HEK293 (cell line): ENCODE data around the gene FLRT2.

ENCODE experiments used
- FEZF1 ChIP-seq: fragments of 450-650 bp; formaldehyde crosslinking; IDR thresholded peaks from 2 replicates; pipeline ENCODE4 v1.5.1; 2016; ENCODE audit warnings: missing biosample characterization, missing genetic modification characterization
- OSR2 ChIP-seq: fragments of 450-650 bp; formaldehyde crosslinking; IDR thresholded peaks from 2 replicates; pipeline ENCODE4 v1.5.1; 2016; ENCODE audit warnings: missing biosample characterization, missing genetic modification characterization
- ZFP41 ChIP-seq: fragments of 450-650 bp; formaldehyde crosslinking; IDR thresholded peaks from 2 replicates; pipeline ENCODE4 v1.5.1; 2016; ENCODE audit warnings: missing biosample characterization, missing genetic modification characterization, borderline replicate concordance
- ZNF221 ChIP-seq: fragments of 450-650 bp; formaldehyde crosslinking; IDR thresholded peaks from 2 replicates; pipeline ENCODE4 v1.5.1; 2017; ENCODE audit warnings: missing biosample characterization, missing genetic modification characterization, borderline replicate concordance
- ZNF302 ChIP-seq: fragments of 450-650 bp; formaldehyde crosslinking; IDR thresholded peaks from 2 replicates; pipeline ENCODE4 v1.5.1; 2016; ENCODE audit warnings: missing biosample characterization, missing genetic modification characterization, low read depth
- ZNF514 ChIP-seq: fragments of 450-650 bp; formaldehyde crosslinking; IDR thresholded peaks from 2 replicates; pipeline ENCODE4 v1.5.1; 2016; ENCODE audit warnings: missing biosample characterization, missing genetic modification characterization
- TF ChIP-seq, protein P1 (sequence below): fragments of 450-650 bp; formaldehyde crosslinking; IDR thresholded peaks from 2 replicates; pipeline ENCODE4 v1.5.1; 2016; ENCODE audit warnings: missing biosample characterization, missing genetic modification characterization
- TF ChIP-seq, protein P2 (sequence below): fragments of 450-650 bp; formaldehyde crosslinking; IDR thresholded peaks from 2 replicates; pipeline ENCODE4 v1.5.1; 2016; ENCODE audit warnings: missing biosample characterization, missing genetic modification characterization

DNA sequence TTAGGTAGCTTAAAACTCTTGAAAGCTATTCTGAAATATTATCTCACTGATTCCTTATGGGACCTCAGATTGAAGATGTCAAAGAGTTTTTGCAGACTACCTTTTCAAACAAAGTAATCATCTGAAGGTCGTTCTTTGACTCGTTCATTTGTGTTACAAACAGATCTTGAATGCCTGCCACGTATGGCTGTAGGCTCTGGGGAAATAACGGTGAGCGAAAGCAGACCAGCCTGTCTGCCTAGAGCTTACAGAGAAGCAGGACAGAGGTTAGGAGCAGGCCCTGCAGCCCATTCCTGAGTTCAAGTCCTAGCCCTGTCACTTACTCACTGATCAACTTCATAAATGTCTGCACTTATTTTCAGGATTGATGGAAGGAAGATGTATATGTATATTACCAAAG, 83.6 kb downstream of the FLRT2 start:
- TF ChIP-seq ZNF221 (tag by site-specific recombination) (no peak), ZNF514 (tag by site-specific recombination) (no peak), ZNF302 (tag by site-specific recombination) (no peak), ZFP41 (tag by site-specific recombination) (no peak), FEZF1 (tag by site-specific recombination) (no peak), OSR2 (tag by site-specific recombination) (no peak)
- TF ChIP-seq, protein P1, sequence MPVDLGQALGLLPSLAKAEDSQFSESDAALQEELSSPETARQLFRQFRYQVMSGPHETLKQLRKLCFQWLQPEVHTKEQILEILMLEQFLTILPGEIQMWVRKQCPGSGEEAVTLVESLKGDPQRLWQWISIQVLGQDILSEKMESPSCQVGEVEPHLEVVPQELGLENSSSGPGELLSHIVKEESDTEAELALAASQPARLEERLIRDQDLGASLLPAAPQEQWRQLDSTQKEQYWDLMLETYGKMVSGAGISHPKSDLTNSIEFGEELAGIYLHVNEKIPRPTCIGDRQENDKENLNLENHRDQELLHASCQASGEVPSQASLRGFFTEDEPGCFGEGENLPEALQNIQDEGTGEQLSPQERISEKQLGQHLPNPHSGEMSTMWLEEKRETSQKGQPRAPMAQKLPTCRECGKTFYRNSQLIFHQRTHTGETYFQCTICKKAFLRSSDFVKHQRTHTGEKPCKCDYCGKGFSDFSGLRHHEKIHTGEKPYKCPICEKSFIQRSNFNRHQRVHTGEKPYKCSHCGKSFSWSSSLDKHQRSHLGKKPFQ (tag by site-specific recombination): no peak
- TF ChIP-seq, protein P2, sequence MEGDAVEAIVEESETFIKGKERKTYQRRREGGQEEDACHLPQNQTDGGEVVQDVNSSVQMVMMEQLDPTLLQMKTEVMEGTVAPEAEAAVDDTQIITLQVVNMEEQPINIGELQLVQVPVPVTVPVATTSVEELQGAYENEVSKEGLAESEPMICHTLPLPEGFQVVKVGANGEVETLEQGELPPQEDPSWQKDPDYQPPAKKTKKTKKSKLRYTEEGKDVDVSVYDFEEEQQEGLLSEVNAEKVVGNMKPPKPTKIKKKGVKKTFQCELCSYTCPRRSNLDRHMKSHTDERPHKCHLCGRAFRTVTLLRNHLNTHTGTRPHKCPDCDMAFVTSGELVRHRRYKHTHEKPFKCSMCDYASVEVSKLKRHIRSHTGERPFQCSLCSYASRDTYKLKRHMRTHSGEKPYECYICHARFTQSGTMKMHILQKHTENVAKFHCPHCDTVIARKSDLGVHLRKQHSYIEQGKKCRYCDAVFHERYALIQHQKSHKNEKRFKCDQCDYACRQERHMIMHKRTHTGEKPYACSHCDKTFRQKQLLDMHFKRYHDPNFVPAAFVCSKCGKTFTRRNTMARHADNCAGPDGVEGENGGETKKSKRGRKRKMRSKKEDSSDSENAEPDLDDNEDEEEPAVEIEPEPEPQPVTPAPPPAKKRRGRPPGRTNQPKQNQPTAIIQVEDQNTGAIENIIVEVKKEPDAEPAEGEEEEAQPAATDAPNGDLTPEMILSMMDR (tag by site-specific recombination): no peak
